Stimulated activated CD4-positive, alpha-beta T cell treated with anti-CD3 and anti-CD28 coated beads, Interleukin-2, amount 100 ng/mL, for 48 hours (primary cell): ENCODE measurements around the gene PALLD.

Source experiments
- DNase-seq, 2 donors: peaks; one replicate each; pipeline ENCODE4 v3.0.0-alpha.2; 2020

PALLD gene

GRCh38 chr4:168859888-168860694 lies 363.2 kb downstream of the PALLD start:
- DNase-seq, result no peak

GRCh38 chr4:168860827-168861226 lies 364.0 kb downstream of the PALLD start:
- no peak for DNase-seq

GRCh38 chr4:168863719-168864647 lies 367.1 kb downstream of the PALLD start:
- no peak for DNase-seq

- no peak for DNase-seq
Measured at GRCh38 chr4:168864821-168865541, 368.1 kb downstream of the PALLD start.

GRCh38 chr4:168865854-168866253 lies 369.0 kb downstream of the PALLD start:
- DNase-seq, result no peak

GRCh38 chr4:168866635-168867034 lies 369.8 kb downstream of the PALLD start:
- DNase-seq, result no peak

- DNase-seq, result no peak
Measured at GRCh38 chr4:168867128-168867527, 370.3 kb downstream of the PALLD start.

- no peak for DNase-seq
Measured at GRCh38 chr4:168868044-168868781, 371.4 kb downstream of the PALLD start.

GRCh38 chr4:168868802-168869201 lies 371.9 kb downstream of the PALLD start:
- DNase-seq, result no peak

- no peak for DNase-seq
Measured at GRCh38 chr4:168870004-168870403, 373.2 kb downstream of the PALLD start.

GRCh38 chr4:168871632-168872031 lies 374.8 kb downstream of the PALLD start:
- no peak for DNase-seq

GRCh38 chr4:168874083-168874482 lies 377.2 kb downstream of the PALLD start:
- no peak for DNase-seq

GRCh38 chr4:168876106-168876505 lies 379.3 kb downstream of the PALLD start:
- DNase-seq, result no peak

- peak; percentile 15 to 17 for DNase-seq
Measured at GRCh38 chr4:168877511-168878491, 380.9 kb downstream of the PALLD start.

GRCh38 chr4:168878623-168879022 lies 381.8 kb downstream of the PALLD start:
- no peak for DNase-seq

- no peak for DNase-seq
Measured at GRCh38 chr4:168879188-168879587, 382.3 kb downstream of the PALLD start.

GRCh38 chr4:168880072-168880675 lies 383.3 kb downstream of the PALLD start:
- DNase-seq, result no peak

GRCh38 chr4:168880811-168881595 lies 384.2 kb downstream of the PALLD start:
- DNase-seq, result no peak

- DNase-seq, result no peak
Measured at GRCh38 chr4:168881781-168882420, 385.0 kb downstream of the PALLD start.
